Bronchial epithelial cell (primary cell): ENCODE results near the gene NEUROD6. TPM values are rescaled to one million over a fixed set of nuclear protein-coding genes. Genes with fewer than 3 reads are reported as not detected.

Experiments used
- DNase-seq: peaks from one replicate; pipeline ENCODE4 v3.0.0-alpha.2; 2010; ENCODE audit warnings: low read depth
- FAIRE-seq: peaks from 2 replicates; lab custom pipeline; 2011; peaks lifted over from hg19 to GRCh38; lab: Jason Lieb, UNC
- H3K27me3 ChIP-seq: 2 replicates; pipeline ENCODE4 v1.5.1; 2011; ENCODE audit warnings: low read length; ENCODE audit not compliant: control insufficient read depth, insufficient read depth
- H3K36me3 ChIP-seq: 2 replicates; pipeline ENCODE4 v1.5.1; 2011; ENCODE audit warnings: low read length; ENCODE audit not compliant: control insufficient read depth, insufficient read depth
- H3K4me3 ChIP-seq: 2 replicates; pipeline ENCODE4 v1.5.1; 2011; ENCODE audit warnings: mild to moderate bottlenecking, low read depth, low read length, control low read depth
- total RNA-seq: library from RNA; depleted of rRNA; stranded (reverse); fragments of >200 nt; gene quantifications from 2 replicates; pipeline ENCODE4 v1.2.1, GENCODE V29; 2014
- TF ChIP-seq, protein P1 (sequence below): IDR thresholded peaks from 2 replicates; pipeline ENCODE4 v1.5.1; 2011; ENCODE audit warnings: mild to moderate bottlenecking, moderate library complexity, low read length, control low read depth, inconsistent platforms; ENCODE audit not compliant: insufficient read depth, severe bottlenecking

NEUROD6 gene
- total RNA-seq, 1 donor from 2014 or later = not detected

DNA sequence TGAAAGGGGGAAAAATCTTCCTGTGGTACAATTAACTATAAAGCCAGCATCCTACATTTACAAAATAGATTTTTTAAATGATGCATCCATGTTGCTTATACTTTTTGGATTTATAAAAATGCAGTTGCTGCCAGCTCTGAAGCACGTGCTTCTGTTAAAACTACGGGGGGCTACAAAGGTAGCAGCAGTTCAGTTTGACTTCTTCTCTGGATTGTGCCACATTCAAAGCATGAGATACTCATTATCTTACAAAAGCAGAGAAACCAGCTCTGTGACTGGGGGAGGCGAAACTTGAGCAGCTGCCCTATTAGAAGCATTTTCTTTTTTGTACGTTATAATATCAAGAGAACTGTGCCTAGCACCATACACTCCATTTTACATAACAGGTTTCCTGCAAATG, 31.1 kb downstream of the NEUROD6 start:
- H3K27me3 ChIP-seq = no peaks in the 10 kb centered on the region
- FAIRE-seq (no peak), DNase-seq (no peak)
- TF ChIP-seq, protein P1, sequence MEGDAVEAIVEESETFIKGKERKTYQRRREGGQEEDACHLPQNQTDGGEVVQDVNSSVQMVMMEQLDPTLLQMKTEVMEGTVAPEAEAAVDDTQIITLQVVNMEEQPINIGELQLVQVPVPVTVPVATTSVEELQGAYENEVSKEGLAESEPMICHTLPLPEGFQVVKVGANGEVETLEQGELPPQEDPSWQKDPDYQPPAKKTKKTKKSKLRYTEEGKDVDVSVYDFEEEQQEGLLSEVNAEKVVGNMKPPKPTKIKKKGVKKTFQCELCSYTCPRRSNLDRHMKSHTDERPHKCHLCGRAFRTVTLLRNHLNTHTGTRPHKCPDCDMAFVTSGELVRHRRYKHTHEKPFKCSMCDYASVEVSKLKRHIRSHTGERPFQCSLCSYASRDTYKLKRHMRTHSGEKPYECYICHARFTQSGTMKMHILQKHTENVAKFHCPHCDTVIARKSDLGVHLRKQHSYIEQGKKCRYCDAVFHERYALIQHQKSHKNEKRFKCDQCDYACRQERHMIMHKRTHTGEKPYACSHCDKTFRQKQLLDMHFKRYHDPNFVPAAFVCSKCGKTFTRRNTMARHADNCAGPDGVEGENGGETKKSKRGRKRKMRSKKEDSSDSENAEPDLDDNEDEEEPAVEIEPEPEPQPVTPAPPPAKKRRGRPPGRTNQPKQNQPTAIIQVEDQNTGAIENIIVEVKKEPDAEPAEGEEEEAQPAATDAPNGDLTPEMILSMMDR = no peak
- no peaks in the 10 kb centered on the region for H3K36me3 ChIP-seq
- no peak overlapping the region for H3K4me3 ChIP-seq

DNA sequence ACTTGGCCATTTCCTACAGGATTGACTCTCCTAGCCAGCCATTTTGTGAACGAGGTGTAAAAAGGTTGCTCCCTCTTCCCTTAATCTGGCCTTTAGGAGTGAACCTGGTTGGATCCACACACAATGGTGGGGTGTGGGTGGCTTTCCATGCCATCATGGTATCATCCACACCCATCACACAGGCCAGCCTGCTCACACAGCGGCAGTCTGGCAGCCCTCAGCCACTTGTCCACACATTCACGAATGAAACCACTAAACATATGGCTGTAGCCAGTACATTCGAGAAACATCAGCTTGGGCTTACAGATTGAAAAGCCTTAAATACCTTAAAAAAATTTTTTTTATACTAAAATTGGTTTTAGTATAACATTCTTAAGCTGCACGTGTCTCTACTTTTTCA, 31.9 kb downstream of the NEUROD6 start:
- no peaks in the 10 kb centered on the region for H3K36me3 ChIP-seq
- no peak overlapping the region for H3K4me3 ChIP-seq
- FAIRE-seq = no peak
- TF ChIP-seq, protein P1 = no peak
- DNase-seq = no peak
- H3K27me3 ChIP-seq = no peaks in the 10 kb centered on the region

DNA sequence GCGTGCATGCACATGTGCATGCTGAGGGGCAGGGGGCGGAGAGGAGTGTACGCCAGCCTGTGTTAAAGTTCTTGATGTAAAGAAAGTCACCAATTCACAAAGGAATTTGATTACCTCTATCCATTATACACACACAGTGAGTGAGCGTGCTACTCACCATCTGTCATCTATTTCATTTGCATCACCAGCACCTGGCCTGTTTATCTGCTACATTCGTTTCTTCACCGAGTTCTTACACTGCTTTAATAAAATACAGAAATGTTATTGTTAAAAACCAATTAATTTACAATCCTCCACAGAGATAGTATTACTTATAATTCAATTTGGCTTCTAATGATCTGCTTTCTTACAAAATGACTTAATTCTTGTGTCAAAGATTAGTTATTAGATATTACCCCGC, 32.6 kb downstream of the NEUROD6 start:
- no peak for FAIRE-seq
- Histone ChIP-seq H3K27me3 (no peaks in the 10 kb centered on the region), H3K36me3 (no peaks in the 10 kb centered on the region)

DNA sequence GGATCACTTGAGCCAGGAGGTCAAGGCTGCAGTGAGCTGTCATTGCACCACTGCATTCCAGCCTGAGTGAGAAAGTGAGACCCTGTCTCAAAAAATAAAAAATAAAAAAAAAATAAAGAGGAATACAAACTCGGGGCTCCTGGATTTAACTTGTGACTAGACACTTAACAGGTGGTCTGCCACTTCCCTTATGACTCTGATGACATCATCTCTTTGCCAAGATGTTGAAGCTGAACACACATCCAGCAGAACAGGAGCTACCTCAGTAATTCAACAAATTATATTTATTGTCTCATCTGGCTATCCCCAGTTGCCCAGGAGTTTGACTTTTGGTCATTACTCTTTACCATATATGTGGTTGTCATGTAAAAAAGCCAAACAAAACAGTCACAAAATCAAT, 35.3 kb downstream of the NEUROD6 start:
- H3K4me3 ChIP-seq = no peak overlapping the region
- H3K27me3 ChIP-seq = no peaks in the 10 kb centered on the region
- no peak for FAIRE-seq
- TF ChIP-seq, protein P1 = no peak
- DNase-seq = no peak
- no peaks in the 10 kb centered on the region for H3K36me3 ChIP-seq

More for the DNA sequence above, 32.6 kb downstream of the NEUROD6 start:
- TF ChIP-seq, protein P1 = no peak
- no peak overlapping the region for H3K4me3 ChIP-seq
- no peak for DNase-seq

DNA sequence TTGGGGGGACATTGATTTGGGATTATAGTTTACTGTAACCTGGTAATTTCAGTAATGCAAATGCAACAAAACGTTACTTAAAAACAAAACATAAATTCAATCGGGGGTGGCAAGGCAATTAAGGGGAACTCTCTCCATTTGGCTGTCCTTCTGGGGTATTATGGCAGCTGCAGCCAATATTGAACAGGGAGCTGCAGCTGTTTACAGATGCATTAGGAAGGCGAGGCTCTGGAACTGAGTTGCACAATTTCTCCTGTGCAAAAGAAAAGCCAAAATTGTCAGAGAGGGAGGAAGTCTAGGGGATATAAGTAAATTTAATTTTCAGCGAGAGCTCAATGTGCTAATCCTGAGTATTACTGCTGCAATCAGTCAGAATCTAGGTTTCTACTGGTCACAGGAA, 36.1 kb downstream of the NEUROD6 start:
- no peak for DNase-seq
- Histone ChIP-seq H3K27me3 (peaks cover under 1% of the 10 kb centered on the region), H3K4me3 (no peak overlapping the region), H3K36me3 (no peaks in the 10 kb centered on the region)
- no peak for FAIRE-seq
- TF ChIP-seq, protein P1 = no peak

DNA sequence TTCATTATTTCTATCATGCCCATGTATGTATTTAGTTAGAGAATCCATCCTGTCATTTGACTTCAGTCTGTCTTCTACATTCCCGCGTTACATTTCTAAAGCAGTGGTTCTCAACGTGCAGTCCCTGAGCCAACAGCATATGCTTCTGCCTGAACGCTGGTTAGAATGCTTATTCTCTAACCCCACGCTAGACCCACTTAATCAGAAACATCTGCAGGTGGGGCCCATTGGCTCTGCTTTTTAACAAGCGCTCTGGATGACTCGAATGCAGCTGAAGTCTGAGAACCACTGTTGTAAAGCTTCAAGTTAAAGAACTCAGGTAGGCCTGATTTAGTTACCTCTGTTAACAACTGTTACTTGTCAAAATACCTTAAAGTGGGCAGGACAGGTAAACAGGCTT, 38.2 kb downstream of the NEUROD6 start:
- Histone ChIP-seq H3K4me3 (no peak overlapping the region), H3K36me3 (no peaks in the 10 kb centered on the region), H3K27me3 (peaks cover 2% of the 10 kb centered on the region)
- DNase-seq (no peak), FAIRE-seq (no peak)
- TF ChIP-seq, protein P1 = no peak
